NCI-H446 (cell line): ENCODE measurements around the gene DAB1.

Experiments used
- DNase-seq, 2 experiments: peaks; one replicate each; lab custom pipeline; 2025; lab: John Stamatoyannopoulos, UW

DAB1 gene

GRCh38 chr1:57316291-57316690 lies 107.6 kb downstream of the DAB1 start:
- no peak for DNase-seq

GRCh38 chr1:57312869-57313268 lies 111.0 kb downstream of the DAB1 start:
- no peak for DNase-seq

GRCh38 chr1:57311411-57311810 lies 112.4 kb downstream of the DAB1 start:
- no peak for DNase-seq

- DNase-seq = no peak
These were observed 112.9 kb downstream of the DAB1 start for GRCh38 chr1:57311006-57311405.

GRCh38 chr1:57309630-57310029 lies 114.2 kb downstream of the DAB1 start:
- no peak for DNase-seq

GRCh38 chr1:57307392-57308170 lies 116.3 kb downstream of the DAB1 start:
- no peak for DNase-seq

GRCh38 chr1:57304591-57304990 lies 119.3 kb downstream of the DAB1 start:
- DNase-seq = no peak

- DNase-seq = no peak
These were observed 120.9 kb downstream of the DAB1 start for GRCh38 chr1:57302812-57303596.

GRCh38 chr1:57300186-57300585 lies 123.7 kb downstream of the DAB1 start:
- no peak for DNase-seq

GRCh38 chr1:57296726-57297250 lies 127.1 kb downstream of the DAB1 start:
- no peak for DNase-seq

- no peak for DNase-seq
These were observed 128.5 kb downstream of the DAB1 start for GRCh38 chr1:57295326-57295725.

- DNase-seq = no peak
These were observed 129.7 kb downstream of the DAB1 start for GRCh38 chr1:57294177-57294576.

- no peak for DNase-seq
These were observed 130.6 kb downstream of the DAB1 start for GRCh38 chr1:57293214-57293613.

GRCh38 chr1:57289781-57290180 lies 134.1 kb downstream of the DAB1 start:
- no peak for DNase-seq

- no peak for DNase-seq
These were observed 137.9 kb downstream of the DAB1 start for GRCh38 chr1:57285992-57286391.

- no peak for DNase-seq
These were observed 141.4 kb downstream of the DAB1 start for GRCh38 chr1:57282411-57282810.

GRCh38 chr1:57281324-57281723 lies 142.5 kb downstream of the DAB1 start:
- DNase-seq = no peak

- no peak for DNase-seq
These were observed 143.8 kb downstream of the DAB1 start for GRCh38 chr1:57279909-57280666.

GRCh38 chr1:57278558-57278957 lies 145.3 kb downstream of the DAB1 start:
- DNase-seq = no peak

GRCh38 chr1:57277681-57278080 lies 146.2 kb downstream of the DAB1 start:
- no peak for DNase-seq

- DNase-seq = no peak
These were observed 146.9 kb downstream of the DAB1 start for GRCh38 chr1:57276918-57277317.

GRCh38 chr1:57272601-57273000 lies 151.3 kb downstream of the DAB1 start:
- DNase-seq = no peak
